GM18520 (cell line): ENCODE measurements around the gene CYP27B1.
"Not testable (repeated sequence)": the region's sequence is repeated elsewhere in the genome, so short reads cannot be mapped to it uniquely, and the experiment has no call there.

Experiments
- ATAC-seq: cut with Tn5 transposase; IDR thresholded peaks from one replicate; pipeline ENCODE4 v1.9.1; 2021; ENCODE audit not compliant: unreplicated experiment

The CYP27B1 gene

DNA sequence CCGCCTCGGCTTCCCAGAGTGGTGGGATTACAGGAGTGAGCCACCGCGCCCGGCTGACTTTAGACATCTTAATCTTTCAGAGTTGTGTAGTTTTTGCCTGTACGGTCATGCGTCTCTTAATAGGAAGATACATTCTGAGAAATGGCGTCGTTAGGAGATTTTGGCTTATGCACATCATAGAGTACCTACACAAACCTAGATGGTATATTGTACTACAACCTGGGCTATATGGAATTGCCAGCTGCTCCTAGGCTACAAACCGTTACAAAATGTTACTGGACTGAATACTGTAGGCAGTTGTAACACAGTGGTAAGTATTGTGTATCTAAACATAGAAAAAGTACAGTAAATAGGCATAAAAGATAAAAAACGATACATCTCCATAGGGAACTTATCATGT lies 17.0 kb upstream of the CYP27B1 start:
- ATAC-seq, result no peak

DNA sequence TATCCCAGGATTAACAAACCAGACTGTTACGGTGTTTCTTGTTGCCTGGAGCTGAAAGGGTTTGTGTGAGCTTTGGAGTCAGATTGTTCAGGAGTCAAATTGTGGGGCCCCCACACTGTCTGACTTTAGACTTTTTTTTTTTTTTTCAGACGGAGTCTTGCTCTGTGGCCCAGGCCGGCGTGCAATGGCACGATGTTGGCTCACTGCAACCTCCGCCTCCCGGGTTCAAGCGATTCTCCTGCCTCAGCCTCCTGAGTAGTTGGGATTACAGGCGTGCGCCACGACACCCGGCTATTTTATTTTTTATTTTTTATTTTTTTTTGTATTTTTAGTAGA lies 16.6 kb upstream of the CYP27B1 start:
- ATAC-seq, result no peak

GRCh38 chr12:57782608-57783465 lies 16.0 kb upstream of the CYP27B1 start, which contains the start of gene TSFM:
TSFM (plus strand) TSS chr12:57782787; CDS start chr12:57782802, 15 bp downstream.
- ATAC-seq, result peak; percentile 85

DNA sequence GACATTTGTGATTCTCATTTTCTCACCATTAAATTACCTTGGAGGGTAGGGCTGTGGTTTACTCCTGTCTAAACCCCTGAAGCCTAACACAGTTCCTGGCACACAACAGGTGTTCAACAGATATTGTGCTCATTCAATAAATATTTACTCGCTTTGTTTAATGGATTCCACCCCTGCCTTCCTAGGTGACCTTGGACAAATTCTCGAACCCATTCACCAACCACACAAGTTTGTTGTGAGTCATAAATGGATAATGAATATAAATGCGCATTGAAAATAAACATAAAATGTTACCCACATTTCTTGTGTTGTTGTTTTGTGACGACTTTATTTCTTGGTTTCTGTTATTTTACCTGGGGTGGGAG lies 15.3 kb upstream of the CYP27B1 start:
- no peak for ATAC-seq

DNA sequence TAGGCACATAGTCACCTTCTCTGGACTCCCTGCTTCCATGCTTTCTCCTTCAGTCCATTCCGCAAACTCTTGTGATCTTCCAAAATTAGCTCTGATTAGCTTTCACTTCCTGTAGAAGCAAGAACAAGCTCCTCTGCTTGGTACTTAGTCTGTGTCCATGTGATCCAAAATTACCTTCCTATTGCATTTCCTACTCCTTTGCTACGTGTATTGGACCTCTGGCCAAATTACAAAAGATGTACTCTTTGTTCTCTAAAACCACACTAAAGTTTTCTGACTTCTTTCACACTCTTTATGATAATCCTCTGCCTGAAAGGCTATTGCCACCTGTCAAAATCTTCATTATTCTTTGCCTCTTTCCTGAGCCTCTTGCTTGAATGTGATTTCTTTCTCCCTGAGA lies 14.9 kb upstream of the CYP27B1 start:
- ATAC-seq, result no peak

GRCh38 chr12:57781244-57781643 lies 14.4 kb upstream of the CYP27B1 start:
- ATAC-seq, result no peak

DNA sequence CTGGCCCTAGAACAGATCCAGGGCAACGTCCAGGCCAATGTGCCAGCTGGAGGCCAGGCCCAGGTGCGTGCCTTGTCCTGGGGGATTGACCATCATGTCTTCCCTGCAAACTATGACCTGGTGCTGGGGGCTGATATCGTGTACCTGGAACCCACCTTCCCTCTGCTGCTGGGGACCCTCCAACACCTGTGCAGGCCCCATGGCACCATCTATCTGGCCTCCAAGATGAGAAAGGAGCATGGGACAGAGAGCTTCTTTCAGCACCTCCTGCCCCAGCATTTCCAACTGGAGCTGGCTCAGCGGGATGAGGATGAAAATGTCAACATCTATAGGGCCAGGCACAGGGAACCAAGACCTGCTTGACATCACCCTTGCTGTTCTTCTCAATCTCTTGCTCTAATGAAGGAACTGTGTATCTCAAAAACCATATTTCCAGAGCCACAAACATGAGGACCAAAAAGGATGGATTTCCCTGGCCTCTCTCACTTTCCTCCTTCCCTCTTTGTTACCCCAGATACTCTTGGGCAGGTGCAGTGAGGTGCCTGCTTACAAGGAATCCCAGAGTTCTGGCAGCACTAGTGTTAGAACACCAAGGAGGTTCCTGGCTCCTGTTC lies 13.5 kb upstream of the CYP27B1 start:
- ATAC-seq, result no peak

- ATAC-seq, result no peak
Measured at GRCh38 chr12:57779736-57780135, 12.9 kb upstream of the CYP27B1 start.

- no peak for ATAC-seq
Measured at GRCh38 chr12:57777911-57778310, 11.0 kb upstream of the CYP27B1 start.

GRCh38 chr12:57777367-57777766 lies 10.5 kb upstream of the CYP27B1 start:
- ATAC-seq, result no peak

DNA sequence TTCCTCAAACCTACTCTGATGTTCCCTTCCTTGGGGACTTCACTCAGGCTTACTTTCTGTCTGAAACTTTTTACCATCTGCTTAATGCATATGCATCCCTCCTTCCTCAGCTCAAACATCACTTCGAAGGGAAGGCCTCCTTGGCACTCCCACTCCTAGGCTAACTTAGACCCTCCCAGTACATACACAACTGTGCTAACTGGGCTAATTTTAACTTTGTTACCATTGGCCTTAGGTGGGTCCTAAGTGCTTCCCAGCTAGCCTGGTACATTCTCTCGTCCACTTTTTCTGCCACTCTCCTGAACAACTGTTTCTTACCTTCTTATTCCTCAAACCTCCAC lies 9.3 kb upstream of the CYP27B1 start:
- no peak for ATAC-seq

DNA sequence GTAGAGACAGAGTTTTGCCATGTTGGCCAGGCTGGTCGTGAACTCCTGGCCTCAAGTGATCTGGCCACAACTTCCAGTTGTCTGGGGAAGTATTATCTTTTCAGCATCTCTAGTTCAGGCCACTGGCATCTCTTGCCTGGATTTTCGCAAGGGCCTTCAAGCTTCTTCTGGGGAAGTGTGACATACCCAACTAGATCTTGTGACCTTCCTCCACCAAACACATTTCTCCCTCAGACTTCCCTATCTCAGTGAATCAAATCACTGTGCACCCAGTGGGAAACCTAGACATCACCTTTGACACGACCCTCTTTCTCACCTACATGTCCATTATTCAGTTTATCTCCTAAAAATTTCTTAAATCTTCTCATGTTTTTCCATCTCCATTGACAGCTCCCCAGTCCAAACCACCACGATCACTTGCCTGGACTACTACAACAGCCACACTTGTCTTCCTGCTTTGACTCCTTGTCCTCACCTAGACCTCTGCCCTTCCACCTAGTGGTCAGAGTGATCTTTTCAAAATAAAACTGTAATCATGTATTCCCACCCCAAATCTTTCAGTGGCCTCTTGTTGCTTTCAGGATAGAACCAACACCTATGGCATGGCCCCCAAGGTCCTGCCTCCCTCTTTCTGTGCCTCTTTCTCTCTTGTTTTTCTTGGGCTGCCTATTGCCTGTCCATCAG lies 8.8 kb upstream of the CYP27B1 start:
- no peak for ATAC-seq

GRCh38 chr12:57775044-57775443 lies 8.2 kb upstream of the CYP27B1 start:
- ATAC-seq, result no peak

- not testable (repeated sequence) for ATAC-seq
Measured at GRCh38 chr12:57774634-57775033, 7.8 kb upstream of the CYP27B1 start.

DNA sequence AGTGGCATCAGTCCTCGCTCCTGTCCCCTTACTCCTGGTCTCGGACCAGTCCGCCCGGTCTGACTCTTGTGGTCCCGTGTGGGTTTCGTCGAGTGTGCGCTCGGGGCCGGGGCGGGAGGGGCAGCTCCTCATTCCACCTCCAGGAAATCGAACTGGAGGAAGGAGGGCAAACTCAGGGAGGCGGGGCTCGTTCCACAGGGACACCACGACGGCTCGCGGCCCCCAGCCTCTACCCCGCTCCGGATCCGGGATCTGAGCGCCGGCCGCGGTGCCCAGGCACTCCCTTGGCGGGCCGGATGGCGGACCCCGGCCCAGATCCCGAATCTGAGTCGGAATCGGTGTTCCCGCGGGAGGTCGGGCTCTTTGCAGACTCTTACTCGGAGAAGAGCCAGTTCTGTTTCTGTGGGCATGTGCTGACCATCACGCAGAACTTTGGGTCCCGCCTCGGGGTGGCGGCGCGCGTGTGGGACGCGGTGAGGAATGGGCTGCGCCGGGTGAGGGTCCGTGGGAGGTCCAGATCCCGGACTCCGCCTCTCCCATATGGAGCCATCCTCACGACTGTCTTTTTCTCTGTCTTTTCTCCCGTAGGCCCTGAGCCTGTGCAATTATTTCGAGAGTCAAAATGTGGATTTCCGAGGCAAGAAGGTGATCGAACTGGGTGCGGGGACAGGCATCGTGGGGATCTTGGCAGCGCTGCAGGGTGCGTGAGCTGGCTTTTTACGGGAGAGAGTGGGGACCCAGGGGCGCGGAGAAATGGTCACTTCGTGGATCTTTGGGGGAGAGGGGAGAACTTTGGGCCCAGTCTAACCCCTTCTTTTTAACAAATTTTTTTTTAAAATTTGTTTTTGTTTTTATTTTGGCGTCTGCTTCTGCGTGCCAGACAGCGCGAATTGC lies 5.8 kb upstream of the CYP27B1 start, which contains the start of gene EEF1AKMT3:
EEF1AKMT3 (plus strand) TSS at position 186 of the 894 bp plus-strand sequence; CDS start at position 297, 111 bp downstream.
- no peak for ATAC-seq

GRCh38 chr12:57771873-57772428 lies 5.1 kb upstream of the CYP27B1 start, which contains the start of gene METTL1:
METTL1 (minus strand) TSS chr12:57772105; CDS start chr12:57772083, 22 bp downstream.
- peak; percentile 66 for ATAC-seq

- ATAC-seq, result peak; percentile 36
Measured at GRCh38 chr12:57771236-57771872, 4.5 kb upstream of the CYP27B1 start.

- ATAC-seq, result no peak
Measured at GRCh38 chr12:57770734-57771133, 3.9 kb upstream of the CYP27B1 start.

- no peak for ATAC-seq
Measured at GRCh38 chr12:57769594-57769993, 2.7 kb upstream of the CYP27B1 start.

- ATAC-seq, result no peak
Measured at GRCh38 chr12:57767876-57768275, 998 bp upstream of the CYP27B1 start.
